SH-SY5Y (cell line): ENCODE data around the gene PTCH2.

Source experiments
- GATA2 ChIP-seq: IDR thresholded peaks from 2 replicates; pipeline ENCODE4 v1.6.1; 2011; ENCODE audit warnings: mild to moderate bottlenecking, low read depth, low read length
- GATA3 ChIP-seq: IDR thresholded peaks from 2 replicates; pipeline ENCODE4 v1.6.1; 2011; ENCODE audit warnings: low read depth, mild to moderate bottlenecking, low read length, moderate library complexity

DNA sequence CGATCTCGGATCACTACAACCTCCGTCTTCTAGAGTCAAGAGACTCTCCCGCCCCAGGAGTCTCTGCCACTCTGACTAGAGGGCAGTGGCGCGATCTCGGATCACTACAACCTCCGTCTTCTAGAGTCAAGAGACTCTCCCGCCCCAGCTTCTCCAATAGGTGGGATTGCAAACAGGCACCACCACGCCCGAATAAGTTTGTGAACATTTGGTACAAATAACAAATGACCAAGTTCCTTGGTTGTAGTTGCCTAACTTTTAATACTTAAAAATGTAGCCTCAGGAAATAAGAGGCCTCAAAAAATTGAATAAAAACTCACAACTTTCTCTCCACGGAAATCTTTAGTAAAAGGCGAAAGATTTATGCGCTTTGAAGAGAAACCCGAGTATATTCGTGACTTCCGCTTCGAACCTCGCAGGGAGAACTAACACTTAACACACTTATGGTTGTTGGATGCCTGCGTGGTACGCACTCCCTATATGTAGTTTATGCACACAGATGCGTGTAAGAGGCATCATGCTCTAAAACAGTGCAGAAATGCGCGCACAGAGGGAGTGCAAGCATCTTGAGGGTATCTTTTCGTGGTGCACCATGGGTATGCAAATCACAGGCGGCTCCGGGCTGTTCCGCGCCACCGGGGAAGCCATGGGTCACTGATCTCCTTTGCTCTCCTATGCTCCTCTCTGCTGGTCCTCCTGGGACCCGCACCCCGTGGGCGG lies 23.3 kb downstream of the PTCH2 start:
- TF ChIP-seq GATA3, result no peak
- no peak for TF ChIP-seq GATA2
